K562 (cell line): ENCODE measurements around the gene COL23A1.

Experiments
- CEBPB ChIP-seq: fragments of 450-650 bp; IDR thresholded peaks from 2 replicates; pipeline ENCODE4 v1.6.1; 2016; ENCODE audit warnings: missing genetic modification characterization, missing compliant biosample characterization
- E2F8 ChIP-seq: fragments of 450-650 bp; IDR thresholded peaks from 2 replicates; pipeline ENCODE4 v1.7.1; 2018; ENCODE audit warnings: mild to moderate bottlenecking, low read depth; ENCODE audit not compliant: partially characterized antibody
- KLF16 ChIP-seq: IDR thresholded peaks from 2 replicates; pipeline ENCODE4 v1.6.1; 2016; ENCODE audit warnings: antibody characterized with exemption
- ZFP1 ChIP-seq: fragments of 450-650 bp; formaldehyde crosslinking; IDR thresholded peaks from 2 replicates; pipeline ENCODE4 v1.4.0; 2020; ENCODE audit warnings: mild to moderate bottlenecking, mixed read lengths
- ZNF695 ChIP-seq: fragments of 450-650 bp; formaldehyde crosslinking; IDR thresholded peaks from 2 replicates; pipeline ENCODE4 v1.4.0; 2020; ENCODE audit warnings: mild to moderate bottlenecking, moderate library complexity
- TF ChIP-seq, protein P1 (sequence below), 3 experiments: IDR thresholded peaks in 2 of 3; conservative IDR thresholded peaks in 1 of 3; 2 replicates each; pipeline ENCODE4 v1.5.1; 2011 to 2012; ENCODE audit warnings: low read length in 3 of 3, mild to moderate bottlenecking in 3 of 3, control low read depth in 2 of 3, improper control_type of control experiment in 1 of 3, inconsistent platforms in 1 of 3, low read depth in 1 of 3, mixed read lengths in 1 of 3, moderate library complexity in 1 of 3; ENCODE audit not compliant: insufficient read depth in 2 of 3
- TF ChIP-seq, protein P2 (sequence below): fragments of 450-650 bp; IDR thresholded peaks from 2 replicates; pipeline ENCODE4 v1.6.1; 2017; ENCODE audit warnings: antibody characterized with exemption, mild to moderate bottlenecking

DNA sequence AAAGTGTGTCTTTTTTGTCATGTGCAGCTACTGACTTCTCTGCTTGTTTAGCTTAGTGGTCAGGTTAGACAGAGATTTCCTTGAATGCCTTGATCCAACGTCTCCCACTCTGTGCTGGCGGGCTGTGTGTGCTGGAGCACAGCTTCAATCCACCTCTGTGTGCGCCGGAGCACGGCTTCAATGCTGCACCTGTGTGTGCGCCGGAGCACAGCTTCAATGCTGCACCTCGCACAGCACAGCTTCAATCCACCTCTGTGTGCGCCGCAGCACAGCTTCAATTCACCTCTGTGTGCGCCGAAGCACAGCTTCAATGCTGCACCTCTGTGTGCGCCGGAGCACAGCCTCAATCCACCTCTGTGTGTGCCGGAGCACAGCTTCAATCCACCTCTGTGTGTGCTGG lies 288.6 kb downstream of the COL23A1 start:
- TF ChIP-seq, protein P1, sequence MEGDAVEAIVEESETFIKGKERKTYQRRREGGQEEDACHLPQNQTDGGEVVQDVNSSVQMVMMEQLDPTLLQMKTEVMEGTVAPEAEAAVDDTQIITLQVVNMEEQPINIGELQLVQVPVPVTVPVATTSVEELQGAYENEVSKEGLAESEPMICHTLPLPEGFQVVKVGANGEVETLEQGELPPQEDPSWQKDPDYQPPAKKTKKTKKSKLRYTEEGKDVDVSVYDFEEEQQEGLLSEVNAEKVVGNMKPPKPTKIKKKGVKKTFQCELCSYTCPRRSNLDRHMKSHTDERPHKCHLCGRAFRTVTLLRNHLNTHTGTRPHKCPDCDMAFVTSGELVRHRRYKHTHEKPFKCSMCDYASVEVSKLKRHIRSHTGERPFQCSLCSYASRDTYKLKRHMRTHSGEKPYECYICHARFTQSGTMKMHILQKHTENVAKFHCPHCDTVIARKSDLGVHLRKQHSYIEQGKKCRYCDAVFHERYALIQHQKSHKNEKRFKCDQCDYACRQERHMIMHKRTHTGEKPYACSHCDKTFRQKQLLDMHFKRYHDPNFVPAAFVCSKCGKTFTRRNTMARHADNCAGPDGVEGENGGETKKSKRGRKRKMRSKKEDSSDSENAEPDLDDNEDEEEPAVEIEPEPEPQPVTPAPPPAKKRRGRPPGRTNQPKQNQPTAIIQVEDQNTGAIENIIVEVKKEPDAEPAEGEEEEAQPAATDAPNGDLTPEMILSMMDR (IDR thresholded peaks at IDR 0.05 in 2 of 3, conservative IDR thresholded peaks at IDR 0.05 in 1 of 3; ENCODE audit: insufficient read depth in 2 of 3, low read depth in 1 of 3, low read length in 3 of 3) = no peak
- TF ChIP-seq KLF16 (no peak), ZFP1 (CRISPR knock-in tag) (no peak), E2F8 (no peak), CEBPB (tag) (no peak), ZNF695 (CRISPR knock-in tag) (no peak)
- TF ChIP-seq, protein P2, sequence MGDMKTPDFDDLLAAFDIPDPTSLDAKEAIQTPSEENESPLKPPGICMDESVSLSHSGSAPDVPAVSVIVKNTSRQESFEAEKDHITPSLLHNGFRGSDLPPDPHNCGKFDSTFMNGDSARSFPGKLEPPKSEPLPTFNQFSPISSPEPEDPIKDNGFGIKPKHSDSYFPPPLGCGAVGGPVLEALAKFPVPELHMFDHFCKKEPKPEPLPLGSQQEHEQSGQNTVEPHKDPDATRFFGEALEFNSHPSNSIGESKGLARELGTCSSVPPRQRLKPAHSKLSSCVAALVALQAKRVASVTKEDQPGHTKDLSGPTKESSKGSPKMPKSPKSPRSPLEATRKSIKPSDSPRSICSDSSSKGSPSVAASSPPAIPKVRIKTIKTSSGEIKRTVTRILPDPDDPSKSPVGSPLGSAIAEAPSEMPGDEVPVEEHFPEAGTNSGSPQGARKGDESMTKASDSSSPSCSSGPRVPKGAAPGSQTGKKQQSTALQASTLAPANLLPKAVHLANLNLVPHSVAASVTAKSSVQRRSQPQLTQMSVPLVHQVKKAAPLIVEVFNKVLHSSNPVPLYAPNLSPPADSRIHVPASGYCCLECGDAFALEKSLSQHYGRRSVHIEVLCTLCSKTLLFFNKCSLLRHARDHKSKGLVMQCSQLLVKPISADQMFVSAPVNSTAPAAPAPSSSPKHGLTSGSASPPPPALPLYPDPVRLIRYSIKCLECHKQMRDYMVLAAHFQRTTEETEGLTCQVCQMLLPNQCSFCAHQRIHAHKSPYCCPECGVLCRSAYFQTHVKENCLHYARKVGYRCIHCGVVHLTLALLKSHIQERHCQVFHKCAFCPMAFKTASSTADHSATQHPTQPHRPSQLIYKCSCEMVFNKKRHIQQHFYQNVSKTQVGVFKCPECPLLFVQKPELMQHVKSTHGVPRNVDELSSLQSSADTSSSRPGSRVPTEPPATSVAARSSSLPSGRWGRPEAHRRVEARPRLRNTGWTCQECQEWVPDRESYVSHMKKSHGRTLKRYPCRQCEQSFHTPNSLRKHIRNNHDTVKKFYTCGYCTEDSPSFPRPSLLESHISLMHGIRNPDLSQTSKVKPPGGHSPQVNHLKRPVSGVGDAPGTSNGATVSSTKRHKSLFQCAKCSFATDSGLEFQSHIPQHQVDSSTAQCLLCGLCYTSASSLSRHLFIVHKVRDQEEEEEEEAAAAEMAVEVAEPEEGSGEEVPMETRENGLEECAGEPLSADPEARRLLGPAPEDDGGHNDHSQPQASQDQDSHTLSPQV = no peak
